ENCODE data around the gene MEGF10. TPM values are rescaled to one million over a fixed set of nuclear protein-coding genes. Genes with fewer than 3 reads are reported as not detected.

Gene MEGF10
- total and polyA plus RNA-seq, 7 experiments from 2014 or later: not detected

DNA sequence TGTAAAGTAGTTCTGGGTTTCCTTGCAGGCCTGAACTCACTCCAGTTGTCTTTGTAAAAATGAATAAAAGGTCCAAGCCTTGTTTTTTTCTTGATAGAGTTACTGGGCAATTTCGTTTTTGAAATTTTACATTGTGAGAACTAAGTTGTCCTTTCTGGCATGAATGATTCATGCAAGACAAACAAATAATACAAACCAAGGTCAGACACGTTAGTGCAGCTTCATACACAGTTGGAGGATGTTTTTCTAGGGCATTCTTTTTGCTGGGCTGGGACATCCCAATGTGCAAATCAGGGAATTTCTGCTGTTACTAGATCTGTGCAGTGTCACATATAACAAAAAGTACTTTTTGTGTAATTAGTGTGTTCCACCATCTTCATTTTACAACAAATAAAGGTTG, 96.0 kb downstream of the MEGF10 start:
- no peak overlapping the region for H3K4me3 Mint-ChIP-seq
- Histone ChIP-seq H3K4me1 (ENCODE audit: control insufficient read depth in 2 of 2, insufficient read depth in 2 of 2, low read length in 2 of 2) (no peaks in the 10 kb centered on the region), H3K27me3 (ENCODE audit: control insufficient read depth in 2 of 2, insufficient read depth in 2 of 2, low read length in 2 of 2) (no peaks in the 10 kb centered on the region), H3K27ac (ENCODE audit: low read depth, low read length) (no peak overlapping the region), H3K9me3 (ENCODE audit: control insufficient read depth in 2 of 3, low read length in 3 of 3) (no peaks in the 10 kb centered on the region), H3K36me3 (ENCODE audit: control insufficient read depth in 2 of 3, insufficient read depth in 3 of 3, low read length in 3 of 3) (no peaks in the 10 kb centered on the region), H3K4me3 (ENCODE audit: low read length) (no peak overlapping the region)
- intact Hi-C loops (cut with micrococcal nuclease): no loop called here
- peaks cover 2 to 19% (median 14%) of the 10 kb centered on the region in 5 donors for H3K27me3 Mint-ChIP-seq
- H3K27ac Mint-ChIP-seq: no peak overlapping the region
- ChIA-PET POLR2A (no interaction called here), CTCF (no interaction called here)
- no peaks in the 10 kb centered on the region for H3K9me3 Mint-ChIP-seq
- ATAC-seq (no peak), DNase-seq (no peak)
- no peaks in the 10 kb centered on the region for H3K4me1 Mint-ChIP-seq
- no peaks in the 10 kb centered on the region for H3K36me3 Mint-ChIP-seq

DNA sequence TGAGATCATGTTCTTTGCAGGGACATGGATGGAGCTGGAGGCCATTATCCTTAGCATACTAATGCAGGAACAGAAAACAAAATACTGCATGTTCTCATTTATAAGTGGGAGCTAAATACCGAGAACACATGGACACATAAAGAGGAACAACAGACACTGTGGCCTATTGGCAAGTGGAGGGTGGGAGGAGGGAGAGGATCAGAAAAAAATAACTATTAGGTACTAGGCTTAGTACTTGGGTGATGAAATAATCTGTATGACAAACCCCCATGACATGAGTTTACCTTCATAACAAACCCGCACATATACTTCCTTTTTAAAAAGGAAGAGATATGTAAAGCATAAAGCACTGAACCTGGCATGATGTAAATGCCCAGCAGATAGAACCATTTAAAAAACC, 99.0 kb downstream of the MEGF10 start:
- CTCF ChIA-PET: no interaction called here
- POLR2A ChIA-PET: no interaction called here
- Mint-ChIP-seq H3K27ac (no peak overlapping the region), H3K4me3 (no peak overlapping the region), H3K9me3 (no peaks in the 10 kb centered on the region), H3K36me3 (no peaks in the 10 kb centered on the region), H3K27me3 (peaks cover 3 to 14% (median 9%) of the 10 kb centered on the region in 5 donors), H3K4me1 (no peaks in the 10 kb centered on the region)
- ATAC-seq (no peak), DNase-seq (no peak)
- H3K4me3 ChIP-seq (ENCODE audit: low read length): no peak overlapping the region
- H3K4me1 ChIP-seq (ENCODE audit: control insufficient read depth in 2 of 2, insufficient read depth in 2 of 2, low read length in 2 of 2): no peaks in the 10 kb centered on the region
- peaks cover 0 to 4% of the 10 kb centered on the region in 2 donors for H3K27me3 ChIP-seq (ENCODE audit: control insufficient read depth in 2 of 2, insufficient read depth in 2 of 2, low read length in 2 of 2)
- H3K27ac ChIP-seq (ENCODE audit: low read depth, low read length): no peak overlapping the region
- intact Hi-C loops (cut with micrococcal nuclease): no loop called here
- H3K9me3 ChIP-seq (ENCODE audit: control insufficient read depth in 2 of 3, low read length in 3 of 3): no peaks in the 10 kb centered on the region
- no peaks in the 10 kb centered on the region for H3K36me3 ChIP-seq (ENCODE audit: control insufficient read depth in 2 of 3, insufficient read depth in 3 of 3, low read length in 3 of 3)

DNA sequence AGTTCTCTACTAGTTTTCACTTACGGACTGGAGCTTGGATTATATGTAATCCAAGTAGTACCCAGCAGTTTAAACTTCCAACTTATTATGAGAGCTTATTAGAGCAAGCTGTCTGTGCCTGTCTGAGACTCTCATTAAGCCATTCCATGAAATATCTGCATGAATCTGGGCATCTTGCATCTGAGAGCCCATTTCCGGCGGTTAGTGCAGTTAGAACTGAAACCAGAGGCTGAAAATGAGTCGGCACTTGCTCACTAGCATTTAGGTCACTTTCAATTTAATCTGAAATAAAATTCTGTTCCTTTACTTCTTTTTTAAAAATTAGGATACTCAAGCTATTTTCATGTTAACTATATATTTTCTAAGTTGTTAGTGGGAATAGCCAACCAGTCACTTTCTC, 102.2 kb downstream of the MEGF10 start:
- H3K27me3 ChIP-seq (ENCODE audit: control insufficient read depth in 2 of 2, insufficient read depth in 2 of 2, low read length in 2 of 2): peaks cover 0 to 4% of the 10 kb centered on the region in 2 donors
- H3K4me1 ChIP-seq (ENCODE audit: control insufficient read depth in 2 of 2, insufficient read depth in 2 of 2, low read length in 2 of 2): no peaks in the 10 kb centered on the region
- no peaks in the 10 kb centered on the region for H3K36me3 Mint-ChIP-seq
- no peaks in the 10 kb centered on the region for H3K9me3 ChIP-seq (ENCODE audit: control insufficient read depth in 2 of 3, low read length in 3 of 3)
- no peak overlapping the region for H3K4me3 ChIP-seq (ENCODE audit: low read length)
- CTCF ChIA-PET: no interaction called here
- no peaks in the 10 kb centered on the region for H3K9me3 Mint-ChIP-seq
- no peak for ATAC-seq
- POLR2A ChIA-PET: no interaction called here
- no peak overlapping the region for H3K27ac Mint-ChIP-seq
- no peak overlapping the region for H3K4me3 Mint-ChIP-seq
- DNase-seq: no peak
- H3K27ac ChIP-seq (ENCODE audit: low read depth, low read length): no peak overlapping the region
- intact Hi-C loops (cut with micrococcal nuclease): no loop called here
- no peaks in the 10 kb centered on the region for H3K36me3 ChIP-seq (ENCODE audit: control insufficient read depth in 2 of 3, insufficient read depth in 3 of 3, low read length in 3 of 3)
- no peaks in the 10 kb centered on the region for H3K4me1 Mint-ChIP-seq
- H3K27me3 Mint-ChIP-seq: peaks cover 3 to 24% (median 18%) of the 10 kb centered on the region in 5 donors

DNA sequence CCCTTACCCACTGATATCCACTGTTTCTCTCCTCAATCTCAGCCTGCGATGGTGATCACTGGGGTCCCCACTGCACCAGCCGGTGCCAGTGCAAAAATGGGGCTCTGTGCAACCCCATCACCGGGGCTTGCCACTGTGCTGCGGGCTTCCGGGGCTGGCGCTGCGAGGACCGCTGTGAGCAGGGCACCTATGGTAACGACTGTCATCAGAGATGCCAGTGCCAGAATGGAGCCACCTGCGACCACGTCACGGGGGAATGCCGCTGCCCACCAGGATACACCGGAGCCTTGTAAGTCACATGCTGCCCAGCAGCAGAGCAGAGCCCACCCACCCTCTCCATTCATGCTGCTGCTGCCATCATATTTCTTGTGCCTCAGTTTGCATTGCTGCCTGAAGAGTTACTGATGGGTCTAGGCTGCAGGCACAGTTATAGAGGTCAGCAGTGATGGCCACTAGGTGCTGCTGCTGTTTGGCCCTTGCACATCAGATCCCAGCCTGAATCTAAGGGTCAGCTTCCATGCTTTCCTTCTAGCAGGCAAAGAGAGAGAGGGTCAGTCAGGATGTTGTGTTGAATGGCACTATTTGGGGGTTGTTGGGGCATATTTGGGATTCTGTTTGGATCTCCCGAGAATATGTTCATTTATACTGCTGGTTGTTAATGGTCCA, 106.0 kb downstream of the MEGF10 start:
- no peak for ATAC-seq
- Mint-ChIP-seq H3K27ac (no peak overlapping the region), H3K36me3 (no peaks in the 10 kb centered on the region), H3K9me3 (no peaks in the 10 kb centered on the region), H3K27me3 (peaks cover 10 to 25% (median 22%) of the 10 kb centered on the region in 5 donors), H3K4me3 (no peak overlapping the region), H3K4me1 (no peaks in the 10 kb centered on the region)
- POLR2A ChIA-PET: no interaction called here
- CTCF ChIA-PET: no interaction called here
- no peaks in the 10 kb centered on the region for H3K4me1 ChIP-seq (ENCODE audit: control insufficient read depth in 2 of 2, insufficient read depth in 2 of 2, low read length in 2 of 2)
- H3K4me3 ChIP-seq (ENCODE audit: low read length): no peak overlapping the region
- H3K36me3 ChIP-seq (ENCODE audit: control insufficient read depth in 2 of 3, insufficient read depth in 3 of 3, low read length in 3 of 3): no peaks in the 10 kb centered on the region
- no peak for DNase-seq
- H3K27ac ChIP-seq (ENCODE audit: low read depth, low read length): no peak overlapping the region
- no peaks in the 10 kb centered on the region for H3K9me3 ChIP-seq (ENCODE audit: control insufficient read depth in 2 of 3, low read length in 3 of 3)
- H3K27me3 ChIP-seq (ENCODE audit: control insufficient read depth in 2 of 2, insufficient read depth in 2 of 2, low read length in 2 of 2): peaks cover 0 to 4% of the 10 kb centered on the region in 2 donors
- intact Hi-C loops (cut with micrococcal nuclease): no loop called here

DNA sequence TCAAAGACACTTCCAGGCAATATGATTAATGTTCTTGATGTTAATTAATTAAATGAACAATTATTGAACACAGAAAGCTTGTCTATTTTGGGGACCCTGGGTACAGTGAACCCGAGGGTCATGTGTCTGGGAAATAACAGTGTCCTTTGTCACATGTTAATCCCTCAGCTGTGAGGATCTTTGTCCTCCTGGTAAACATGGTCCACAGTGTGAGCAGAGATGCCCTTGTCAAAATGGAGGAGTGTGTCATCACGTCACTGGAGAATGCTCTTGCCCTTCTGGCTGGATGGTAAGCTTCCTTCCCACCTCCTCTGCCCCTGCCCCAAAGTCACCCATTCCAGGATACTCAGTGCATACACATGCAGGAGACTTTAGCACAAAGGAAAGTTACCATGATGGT, 107.9 kb downstream of the MEGF10 start:
- Histone ChIP-seq H3K9me3 (ENCODE audit: control insufficient read depth in 2 of 3, low read length in 3 of 3) (no peaks in the 10 kb centered on the region), H3K4me3 (ENCODE audit: low read length) (no peak overlapping the region), H3K4me1 (ENCODE audit: control insufficient read depth in 2 of 2, insufficient read depth in 2 of 2, low read length in 2 of 2) (no peaks in the 10 kb centered on the region), H3K27ac (ENCODE audit: low read depth, low read length) (no peak overlapping the region), H3K36me3 (ENCODE audit: control insufficient read depth in 2 of 3, insufficient read depth in 3 of 3, low read length in 3 of 3) (no peaks in the 10 kb centered on the region), H3K27me3 (ENCODE audit: control insufficient read depth in 2 of 2, insufficient read depth in 2 of 2, low read length in 2 of 2) (no peaks in the 10 kb centered on the region)
- Mint-ChIP-seq H3K27me3 (peaks cover 9 to 28% (median 23%) of the 10 kb centered on the region in 5 donors), H3K36me3 (no peaks in the 10 kb centered on the region), H3K27ac (no peak overlapping the region), H3K4me1 (no peaks in the 10 kb centered on the region), H3K9me3 (peaks cover 0 to 1% (median 0%) of the 10 kb centered on the region in 11 donors), H3K4me3 (no peak overlapping the region)
- no peak for DNase-seq
- no peak for ATAC-seq
- intact Hi-C loops (cut with micrococcal nuclease): no loop called here
- ChIA-PET CTCF (no interaction called here), POLR2A (no interaction called here)

DNA sequence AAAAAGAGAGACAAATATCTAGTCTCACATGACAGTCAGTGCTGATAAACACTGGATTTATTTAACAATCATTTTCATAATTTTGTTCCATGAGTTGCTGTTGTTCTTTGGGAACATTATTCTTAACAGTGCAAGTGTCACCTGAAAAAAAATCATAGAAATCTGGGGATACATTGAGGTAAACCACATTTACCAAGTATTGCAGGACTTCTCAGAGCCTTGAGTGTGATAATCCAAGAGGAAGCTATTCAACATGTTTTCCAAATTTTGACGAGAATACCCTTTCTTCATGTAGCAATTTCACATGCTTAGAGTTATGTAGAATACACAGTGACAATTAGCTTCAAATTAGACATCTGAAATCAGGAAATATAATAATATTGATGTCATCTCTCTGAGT, 108.5 kb downstream of the MEGF10 start:
- ATAC-seq: no peak
- no peaks in the 10 kb centered on the region for H3K36me3 Mint-ChIP-seq
- CTCF ChIA-PET: no interaction called here

DNA sequence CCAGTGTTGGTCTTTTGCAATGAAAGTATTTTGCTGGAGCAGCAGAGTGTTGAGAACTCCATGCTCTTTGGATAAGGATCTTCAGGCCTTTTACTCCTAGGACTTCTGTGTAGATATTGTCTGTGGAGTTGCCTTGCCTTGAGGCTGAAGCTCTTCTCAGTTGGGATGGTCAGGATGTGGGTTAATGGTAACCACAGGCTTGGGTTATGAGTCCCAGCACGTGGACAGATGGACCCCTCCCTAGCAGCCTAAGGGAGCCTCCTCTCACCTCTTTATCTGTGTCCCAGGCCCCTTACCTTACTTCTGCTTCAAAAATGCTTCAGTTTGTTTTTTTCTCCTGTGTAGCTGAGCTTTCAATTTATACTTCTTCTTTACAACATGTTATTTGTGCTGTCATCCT, 109.9 kb downstream of the MEGF10 start:
- Mint-ChIP-seq H3K9me3 (peaks cover 0 to 2% (median 0%) of the 10 kb centered on the region in 11 donors), H3K4me1 (no peaks in the 10 kb centered on the region), H3K27me3 (peaks cover 12 to 36% (median 33%) of the 10 kb centered on the region in 5 donors), H3K36me3 (no peaks in the 10 kb centered on the region), H3K4me3 (no peak overlapping the region), H3K27ac (no peak overlapping the region)
- Histone ChIP-seq H3K4me1 (ENCODE audit: control insufficient read depth in 2 of 2, insufficient read depth in 2 of 2, low read length in 2 of 2) (no peaks in the 10 kb centered on the region), H3K27ac (ENCODE audit: low read depth, low read length) (no peak overlapping the region), H3K27me3 (ENCODE audit: control insufficient read depth in 2 of 2, insufficient read depth in 2 of 2, low read length in 2 of 2) (no peaks in the 10 kb centered on the region), H3K4me3 (ENCODE audit: low read length) (no peak overlapping the region), H3K9me3 (ENCODE audit: control insufficient read depth in 2 of 3, low read length in 3 of 3) (no peaks in the 10 kb centered on the region), H3K36me3 (ENCODE audit: control insufficient read depth in 2 of 3, insufficient read depth in 3 of 3, low read length in 3 of 3) (no peaks in the 10 kb centered on the region)
- ATAC-seq: no peak
- DNase-seq: no peak
- CTCF ChIA-PET: no interaction called here
- POLR2A ChIA-PET: no interaction called here
- intact Hi-C loops (cut with micrococcal nuclease): no loop called here

More for the DNA sequence above, 108.5 kb downstream of the MEGF10 start:
- H3K27ac ChIP-seq (ENCODE audit: low read depth, low read length): no peak overlapping the region
- intact Hi-C loops (cut with micrococcal nuclease): no loop called here
- DNase-seq: no peak
- H3K4me1 ChIP-seq (ENCODE audit: control insufficient read depth in 2 of 2, insufficient read depth in 2 of 2, low read length in 2 of 2): no peaks in the 10 kb centered on the region
- H3K9me3 ChIP-seq (ENCODE audit: control insufficient read depth in 2 of 3, low read length in 3 of 3): no peaks in the 10 kb centered on the region
- no peak overlapping the region for H3K4me3 ChIP-seq (ENCODE audit: low read length)
- POLR2A ChIA-PET: no interaction called here
- H3K36me3 ChIP-seq (ENCODE audit: control insufficient read depth in 2 of 3, insufficient read depth in 3 of 3, low read length in 3 of 3): no peaks in the 10 kb centered on the region
- peaks cover 9 to 32% (median 28%) of the 10 kb centered on the region in 5 donors for H3K27me3 Mint-ChIP-seq
- no peaks in the 10 kb centered on the region for H3K4me1 Mint-ChIP-seq
- no peak overlapping the region for H3K27ac Mint-ChIP-seq
- no peaks in the 10 kb centered on the region for H3K27me3 ChIP-seq (ENCODE audit: control insufficient read depth in 2 of 2, insufficient read depth in 2 of 2, low read length in 2 of 2)
- H3K4me3 Mint-ChIP-seq: no peak overlapping the region
- peaks cover 0 to 2% (median 0%) of the 10 kb centered on the region in 11 donors for H3K9me3 Mint-ChIP-seq
